Endothelial cell of umbilical vein (primary cell): Measurements from ENCODE around the gene ITSN1. TPM values are rescaled to one million over a fixed set of nuclear protein-coding genes. Genes with fewer than 3 reads are reported as not detected.

ENCODE experiments used
- BruUV-seq: library from RNA; stranded (reverse); fragments of 400-500 nt; replicated peaks from 2 replicates; lab custom pipeline; 2021; lab: Mats Ljungman, UMichigan
- CTCF ChIA-PET: fragments of 300-600, 350-600 bp; sonication (Branson Sonifier 250); formaldehyde crosslinking; loops from one replicate; lab custom pipeline; 2021; ENCODE audit warnings: antibody characterized with exemption, inconsistent platforms; lab: Charles Lee
- POLR2A ChIA-PET: fragments of 300-600, 350-600 bp; sonication (Branson Sonifier 250); formaldehyde crosslinking; loops from one replicate; lab custom pipeline; 2021; ENCODE audit warnings: antibody characterized with exemption, inconsistent platforms; lab: Charles Lee
- DNase-seq: peaks from one replicate; pipeline ENCODE4 v3.0.0-alpha.2; 2011; ENCODE audit warnings: low read depth, low spot score
- FAIRE-seq: peaks from 2 replicates; lab custom pipeline; 2011; peaks lifted over from hg19 to GRCh38; lab: Jason Lieb, UNC
- H2AFZ ChIP-seq: 2 replicates; pipeline ENCODE4 v1.6.0; 2012; ENCODE audit warnings: low read depth, low read length, control low read depth, inconsistent platforms
- H3K27ac ChIP-seq: 2 replicates; pipeline ENCODE4 v1.5.1; 2011; ENCODE audit warnings: low read depth, mild to moderate bottlenecking, control low read depth, low read length, moderate library complexity; ENCODE audit not compliant: insufficient read depth
- H3K27me3 ChIP-seq, 2 experiments: 2 replicates each; pipeline versions ENCODE4 v1.6.0 to v1.6.1; 2011; ENCODE audit warnings: low read length in 2 of 2, mixed read lengths in 1 of 2; ENCODE audit not compliant: control insufficient read depth in 2 of 2, insufficient read depth in 2 of 2
- H3K36me3 ChIP-seq, 2 experiments: 2 replicates in 1 of 2; 3 replicates in 1 of 2; pipeline ENCODE4 v1.5.1; 2011; ENCODE audit warnings: low read length in 2 of 2, mild to moderate bottlenecking in 1 of 2, moderate library complexity in 1 of 2; ENCODE audit not compliant: control insufficient read depth in 2 of 2, insufficient read depth in 2 of 2; ENCODE audit errors: extremely low read depth in 1 of 2
- H3K4me1 ChIP-seq: 3 replicates; pipeline ENCODE4 v1.5.1; 2011; ENCODE audit warnings: mild to moderate bottlenecking, low read length; ENCODE audit not compliant: control insufficient read depth, insufficient read depth; ENCODE audit errors: extremely low read depth
- H3K4me2 ChIP-seq: 2 replicates; pipeline ENCODE4 v1.6.1; 2011; ENCODE audit warnings: low read length, control low read depth, mixed read lengths; ENCODE audit not compliant: insufficient read depth
- H3K4me3 ChIP-seq, 3 experiments: fragments of 200-600 bp in 1 of 3; sonication (generic), shearing (Covaris generic) in 1 of 3; replicated peaks in 1 of 3; 2 replicates each; pipeline ENCODE4 v1.5.1; 2011 to 2016; ENCODE audit warnings: control low read depth in 3 of 3, low read length in 3 of 3, mild to moderate bottlenecking in 2 of 3, inconsistent platforms in 1 of 3, low read depth in 1 of 3, moderate library complexity in 1 of 3; ENCODE audit not compliant: insufficient read depth in 1 of 3
- H3K79me2 ChIP-seq: 2 replicates; pipeline ENCODE4 v1.6.0; 2012; ENCODE audit warnings: low read length, inconsistent platforms; ENCODE audit not compliant: control insufficient read depth, insufficient read depth
- H3K9ac ChIP-seq: replicated peaks from 2 replicates; pipeline ENCODE3; 2011; ENCODE audit warnings: low read length, control low read depth; ENCODE audit not compliant: insufficient read depth; ENCODE audit errors: extremely low read depth
- H3K9me1 ChIP-seq: replicated peaks from 3 replicates; pipeline ENCODE4 v1.6.0; 2011; ENCODE audit warnings: mild to moderate bottlenecking, low read length; ENCODE audit not compliant: control insufficient read depth, insufficient read depth; ENCODE audit errors: extremely low read depth
- H3K9me3 ChIP-seq: replicated peaks from 2 replicates; pipeline ENCODE4 v1.5.1; 2012; ENCODE audit warnings: low read length, inconsistent platforms; ENCODE audit not compliant: control insufficient read depth, insufficient read depth
- H4K20me1 ChIP-seq: replicated peaks from 2 replicates; pipeline ENCODE3; 2011; ENCODE audit warnings: mild to moderate bottlenecking, low read length; ENCODE audit not compliant: control insufficient read depth, insufficient read depth; ENCODE audit errors: extremely low read depth
- EZH2 ChIP-seq: IDR thresholded peaks from 2 replicates; pipeline ENCODE4 v1.6.1; 2012; ENCODE audit warnings: borderline replicate concordance, low read depth, mild to moderate bottlenecking, moderate library complexity, low read length, inconsistent platforms; ENCODE audit not compliant: severe bottlenecking
- FOS ChIP-seq: IDR thresholded peaks from 2 replicates; pipeline ENCODE4 v1.6.1; 2011; ENCODE audit warnings: mild to moderate bottlenecking, low read length, moderate library complexity, borderline replicate concordance; ENCODE audit not compliant: insufficient read depth
- GATA2 ChIP-seq: IDR thresholded peaks from 2 replicates; pipeline ENCODE4 v1.7.0; 2011; ENCODE audit warnings: low read depth, mild to moderate bottlenecking, moderate library complexity, mixed read lengths, low read length; ENCODE audit not compliant: insufficient read length, insufficient read depth
- JUN ChIP-seq: IDR thresholded peaks from 2 replicates; pipeline ENCODE4 v1.6.1; 2011; ENCODE audit warnings: borderline replicate concordance, low read depth; ENCODE audit not compliant: insufficient read length, insufficient read depth
- MYC ChIP-seq: IDR thresholded peaks from one replicate; pipeline ENCODE4 v1.6.1; 2011; ENCODE audit warnings: mild to moderate bottlenecking, low read depth, low read length
- POLR2A ChIP-seq: IDR thresholded peaks from 2 replicates; pipeline ENCODE4 v1.6.1; 2012; ENCODE audit warnings: low read depth, mild to moderate bottlenecking, control low read depth, low read length
- POLR2AphosphoS5 ChIP-seq: IDR thresholded peaks from 2 replicates; pipeline ENCODE4 v1.6.1; 2012; ENCODE audit warnings: low read depth, mild to moderate bottlenecking, control low read depth, low read length, moderate library complexity; ENCODE audit not compliant: insufficient read depth
- dilution Hi-C: fragments of 300-500 bp; cut with MboI; formaldehyde crosslinking; loops from one replicate; pipeline ENCODE4 v1.15.0; 2019; ENCODE audit warnings: low sequenced_read_pairs; ENCODE audit not compliant: extremely low pct_ligation_motif_present
- intact Hi-C: fragments of 100-400 bp; cut with micrococcal nuclease; formaldehyde crosslinking; loops from one replicate; pipeline ENCODE4 v1.10.0; 2022
- polyA plus RNA-seq, 4 experiments: library from polyadenylated mRNA; depleted of rRNA in 3 of 4; stranded (reverse) in 3 of 4; unstranded in 1 of 4; fragments of >200 nt; gene quantifications; 2 replicates each; pipeline versions ENCODE4 v1.2.1 to v1.2.3, GENCODE V29; 2011 to 2012; ENCODE audit warnings: missing spikeins in 1 of 4
- total RNA-seq: library from RNA; stranded (reverse); gene quantifications from 2 replicates; pipeline ENCODE4 v1.2.3, GENCODE V29; 2021
- TF ChIP-seq, protein P1 (sequence below), 2 donors: IDR thresholded peaks; 1 replicate in 1 of 2; 2 replicates in 1 of 2; pipeline ENCODE4 v1.5.1; 2011; ENCODE audit warnings: low read length in 2 of 2, mild to moderate bottlenecking in 2 of 2, moderate library complexity in 2 of 2, control low read depth in 1 of 2, inconsistent platforms in 1 of 2, low read depth in 1 of 2; ENCODE audit not compliant: insufficient read depth in 1 of 2; ENCODE audit errors: extremely low read depth in 1 of 2
- TF ChIP-seq, protein P2 (sequence below): IDR thresholded peaks from 2 replicates; pipeline ENCODE4 v1.6.1; 2011; ENCODE audit not compliant: insufficient read depth, insufficient read length

Gene ITSN1
- total and polyA plus RNA-seq, 2 donors (not counting 3 experiments of a cell fraction or from before 2014, with no cell fraction given) = 72.2 to 86.8 TPM

DNA sequence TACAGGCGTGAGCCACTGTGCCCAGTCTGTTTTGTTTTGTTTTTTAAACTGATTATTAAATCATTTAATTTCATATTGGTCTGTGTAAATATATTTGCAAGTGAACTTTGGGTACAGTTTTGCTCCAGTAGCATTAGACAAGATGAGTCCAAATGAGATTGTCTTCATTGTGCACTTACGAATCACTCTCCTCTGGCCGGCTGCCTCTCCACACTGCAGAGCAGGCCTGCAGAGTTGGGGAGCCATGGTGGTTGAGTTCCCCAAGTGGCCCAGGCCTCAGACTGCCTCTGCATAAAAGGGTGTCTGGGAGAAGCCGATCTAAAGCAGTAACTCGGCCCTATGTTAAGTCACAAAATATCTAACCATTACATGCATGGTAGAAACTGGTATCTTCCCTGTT is 198.5 kb downstream of the ITSN1 start:
- ChIA-PET POLR2A (no interaction called here), CTCF (no interaction called here)
- dilution Hi-C loops (no loop called here), intact Hi-C loops (no loop called here)
- BruUV-seq = no TSS peak
- Histone ChIP-seq H3K79me2 (no peaks in the 10 kb centered on the region), H3K4me3 (no peak overlapping the region), H3K9ac (no peak overlapping the region), H3K27ac (no peak overlapping the region), H4K20me1 (no peaks in the 10 kb centered on the region), H3K4me2 (no peak overlapping the region), H2AFZ (no peak overlapping the region), H3K9me3 (no peaks in the 10 kb centered on the region), H3K9me1 (no peaks in the 10 kb centered on the region), H3K4me1 (no peaks in the 10 kb centered on the region), H3K36me3 (peaks cover 14 to 20% of the 10 kb centered on the region in 2 experiments), H3K27me3 (no peaks in the 10 kb centered on the region)
- FAIRE-seq (no peak), DNase-seq (no peak)
- TF ChIP-seq EZH2 (no peak), JUN (no peak), POLR2AphosphoS5 (no peak), GATA2 (no peak), POLR2A (no peak), FOS (no peak), MYC (no peak)
- TF ChIP-seq, protein P1, sequence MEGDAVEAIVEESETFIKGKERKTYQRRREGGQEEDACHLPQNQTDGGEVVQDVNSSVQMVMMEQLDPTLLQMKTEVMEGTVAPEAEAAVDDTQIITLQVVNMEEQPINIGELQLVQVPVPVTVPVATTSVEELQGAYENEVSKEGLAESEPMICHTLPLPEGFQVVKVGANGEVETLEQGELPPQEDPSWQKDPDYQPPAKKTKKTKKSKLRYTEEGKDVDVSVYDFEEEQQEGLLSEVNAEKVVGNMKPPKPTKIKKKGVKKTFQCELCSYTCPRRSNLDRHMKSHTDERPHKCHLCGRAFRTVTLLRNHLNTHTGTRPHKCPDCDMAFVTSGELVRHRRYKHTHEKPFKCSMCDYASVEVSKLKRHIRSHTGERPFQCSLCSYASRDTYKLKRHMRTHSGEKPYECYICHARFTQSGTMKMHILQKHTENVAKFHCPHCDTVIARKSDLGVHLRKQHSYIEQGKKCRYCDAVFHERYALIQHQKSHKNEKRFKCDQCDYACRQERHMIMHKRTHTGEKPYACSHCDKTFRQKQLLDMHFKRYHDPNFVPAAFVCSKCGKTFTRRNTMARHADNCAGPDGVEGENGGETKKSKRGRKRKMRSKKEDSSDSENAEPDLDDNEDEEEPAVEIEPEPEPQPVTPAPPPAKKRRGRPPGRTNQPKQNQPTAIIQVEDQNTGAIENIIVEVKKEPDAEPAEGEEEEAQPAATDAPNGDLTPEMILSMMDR (IDR thresholded peaks at IDR 0.05; ENCODE audit: extremely low read depth in 1 of 2, insufficient read depth in 1 of 2, low read depth in 1 of 2, low read length in 2 of 2) = no peak
- TF ChIP-seq, protein P2, sequence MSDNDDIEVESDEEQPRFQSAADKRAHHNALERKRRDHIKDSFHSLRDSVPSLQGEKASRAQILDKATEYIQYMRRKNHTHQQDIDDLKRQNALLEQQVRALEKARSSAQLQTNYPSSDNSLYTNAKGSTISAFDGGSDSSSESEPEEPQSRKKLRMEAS = no peak
